ENCODE measurements around the gene TGM5.

DNA sequence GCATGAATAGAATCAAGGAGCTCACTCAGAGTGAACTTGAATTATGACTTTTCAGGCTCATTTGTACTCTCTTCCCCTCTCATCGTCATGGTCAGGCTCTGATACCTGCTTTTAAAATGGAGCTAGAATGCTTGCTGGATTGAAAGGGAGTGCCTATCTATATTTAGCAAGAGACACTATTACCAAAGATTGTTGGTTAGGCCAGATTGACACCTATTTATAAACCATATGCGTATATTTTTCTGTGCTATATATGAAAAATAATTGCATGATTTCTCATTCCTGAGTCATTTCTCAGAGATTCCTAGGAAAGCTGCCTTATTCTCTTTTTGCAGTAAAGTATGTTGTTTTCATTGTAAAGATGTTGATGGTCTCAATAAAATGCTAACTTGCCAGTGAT is 71.9 kb downstream of the TGM5 start:
- TF ChIP-seq, protein P1, sequence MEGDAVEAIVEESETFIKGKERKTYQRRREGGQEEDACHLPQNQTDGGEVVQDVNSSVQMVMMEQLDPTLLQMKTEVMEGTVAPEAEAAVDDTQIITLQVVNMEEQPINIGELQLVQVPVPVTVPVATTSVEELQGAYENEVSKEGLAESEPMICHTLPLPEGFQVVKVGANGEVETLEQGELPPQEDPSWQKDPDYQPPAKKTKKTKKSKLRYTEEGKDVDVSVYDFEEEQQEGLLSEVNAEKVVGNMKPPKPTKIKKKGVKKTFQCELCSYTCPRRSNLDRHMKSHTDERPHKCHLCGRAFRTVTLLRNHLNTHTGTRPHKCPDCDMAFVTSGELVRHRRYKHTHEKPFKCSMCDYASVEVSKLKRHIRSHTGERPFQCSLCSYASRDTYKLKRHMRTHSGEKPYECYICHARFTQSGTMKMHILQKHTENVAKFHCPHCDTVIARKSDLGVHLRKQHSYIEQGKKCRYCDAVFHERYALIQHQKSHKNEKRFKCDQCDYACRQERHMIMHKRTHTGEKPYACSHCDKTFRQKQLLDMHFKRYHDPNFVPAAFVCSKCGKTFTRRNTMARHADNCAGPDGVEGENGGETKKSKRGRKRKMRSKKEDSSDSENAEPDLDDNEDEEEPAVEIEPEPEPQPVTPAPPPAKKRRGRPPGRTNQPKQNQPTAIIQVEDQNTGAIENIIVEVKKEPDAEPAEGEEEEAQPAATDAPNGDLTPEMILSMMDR (IDR thresholded peaks at IDR 0.05), result no peak
- TF ChIP-seq TCF7 (CRISPR knock-in tag; IDR thresholded peaks at IDR 0.05; ENCODE audit: low read depth) (no peak), SMAD3 (CRISPR knock-in tag; IDR thresholded peaks at IDR 0.05; ENCODE audit: borderline replicate concordance) (no peak), RELA (CRISPR knock-in tag; IDR thresholded peaks at IDR 0.05; ENCODE audit: borderline replicate concordance) (no peak), TEAD4 (CRISPR knock-in tag; IDR thresholded peaks at IDR 0.05) (no peak), ATF1 (CRISPR knock-in tag; IDR thresholded peaks at IDR 0.05) (no peak)
- TF ChIP-seq, protein P2, sequence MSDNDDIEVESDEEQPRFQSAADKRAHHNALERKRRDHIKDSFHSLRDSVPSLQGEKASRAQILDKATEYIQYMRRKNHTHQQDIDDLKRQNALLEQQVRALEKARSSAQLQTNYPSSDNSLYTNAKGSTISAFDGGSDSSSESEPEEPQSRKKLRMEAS (CRISPR knock-in tag; IDR thresholded peaks at IDR 0.05), result no peak
- TF ChIP-seq, protein P3, sequence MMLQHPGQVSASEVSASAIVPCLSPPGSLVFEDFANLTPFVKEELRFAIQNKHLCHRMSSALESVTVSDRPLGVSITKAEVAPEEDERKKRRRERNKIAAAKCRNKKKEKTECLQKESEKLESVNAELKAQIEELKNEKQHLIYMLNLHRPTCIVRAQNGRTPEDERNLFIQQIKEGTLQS (CRISPR knock-in tag; conservative IDR thresholded peaks at IDR 0.05), result no peak
- TF ChIP-seq, protein P4, sequence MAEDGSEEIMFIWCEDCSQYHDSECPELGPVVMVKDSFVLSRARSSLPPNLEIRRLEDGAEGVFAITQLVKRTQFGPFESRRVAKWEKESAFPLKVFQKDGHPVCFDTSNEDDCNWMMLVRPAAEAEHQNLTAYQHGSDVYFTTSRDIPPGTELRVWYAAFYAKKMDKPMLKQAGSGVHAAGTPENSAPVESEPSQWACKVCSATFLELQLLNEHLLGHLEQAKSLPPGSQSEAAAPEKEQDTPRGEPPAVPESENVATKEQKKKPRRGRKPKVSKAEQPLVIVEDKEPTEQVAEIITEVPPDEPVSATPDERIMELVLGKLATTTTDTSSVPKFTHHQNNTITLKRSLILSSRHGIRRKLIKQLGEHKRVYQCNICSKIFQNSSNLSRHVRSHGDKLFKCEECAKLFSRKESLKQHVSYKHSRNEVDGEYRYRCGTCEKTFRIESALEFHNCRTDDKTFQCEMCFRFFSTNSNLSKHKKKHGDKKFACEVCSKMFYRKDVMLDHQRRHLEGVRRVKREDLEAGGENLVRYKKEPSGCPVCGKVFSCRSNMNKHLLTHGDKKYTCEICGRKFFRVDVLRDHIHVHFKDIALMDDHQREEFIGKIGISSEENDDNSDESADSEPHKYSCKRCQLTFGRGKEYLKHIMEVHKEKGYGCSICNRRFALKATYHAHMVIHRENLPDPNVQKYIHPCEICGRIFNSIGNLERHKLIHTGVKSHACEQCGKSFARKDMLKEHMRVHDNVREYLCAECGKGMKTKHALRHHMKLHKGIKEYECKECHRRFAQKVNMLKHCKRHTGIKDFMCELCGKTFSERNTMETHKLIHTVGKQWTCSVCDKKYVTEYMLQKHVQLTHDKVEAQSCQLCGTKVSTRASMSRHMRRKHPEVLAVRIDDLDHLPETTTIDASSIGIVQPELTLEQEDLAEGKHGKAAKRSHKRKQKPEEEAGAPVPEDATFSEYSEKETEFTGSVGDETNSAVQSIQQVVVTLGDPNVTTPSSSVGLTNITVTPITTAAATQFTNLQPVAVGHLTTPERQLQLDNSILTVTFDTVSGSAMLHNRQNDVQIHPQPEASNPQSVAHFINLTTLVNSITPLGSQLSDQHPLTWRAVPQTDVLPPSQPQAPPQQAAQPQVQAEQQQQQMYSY (CRISPR knock-in tag; IDR thresholded peaks at IDR 0.05), result no peak
- TF ChIP-seq, protein P5, sequence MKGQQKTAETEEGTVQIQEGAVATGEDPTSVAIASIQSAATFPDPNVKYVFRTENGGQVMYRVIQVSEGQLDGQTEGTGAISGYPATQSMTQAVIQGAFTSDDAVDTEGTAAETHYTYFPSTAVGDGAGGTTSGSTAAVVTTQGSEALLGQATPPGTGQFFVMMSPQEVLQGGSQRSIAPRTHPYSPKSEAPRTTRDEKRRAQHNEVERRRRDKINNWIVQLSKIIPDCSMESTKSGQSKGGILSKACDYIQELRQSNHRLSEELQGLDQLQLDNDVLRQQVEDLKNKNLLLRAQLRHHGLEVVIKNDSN (CRISPR knock-in tag; IDR thresholded peaks at IDR 0.05), result no peak

Data from WTC11 (cell line).